GM10266 (cell line): ENCODE measurements around the gene CLSTN2.

Experiments
- DNase-seq: peaks from one replicate; pipeline ENCODE4 v3.0.0; 2012; ENCODE audit errors: extremely low spot score
- TF ChIP-seq, protein P1 (sequence below): IDR thresholded peaks from 2 replicates; pipeline ENCODE4 v1.5.1; 2012; ENCODE audit warnings: mild to moderate bottlenecking, low read depth; ENCODE audit not compliant: control insufficient read depth, insufficient read depth; ENCODE audit errors: missing control alignments

Gene CLSTN2

DNA sequence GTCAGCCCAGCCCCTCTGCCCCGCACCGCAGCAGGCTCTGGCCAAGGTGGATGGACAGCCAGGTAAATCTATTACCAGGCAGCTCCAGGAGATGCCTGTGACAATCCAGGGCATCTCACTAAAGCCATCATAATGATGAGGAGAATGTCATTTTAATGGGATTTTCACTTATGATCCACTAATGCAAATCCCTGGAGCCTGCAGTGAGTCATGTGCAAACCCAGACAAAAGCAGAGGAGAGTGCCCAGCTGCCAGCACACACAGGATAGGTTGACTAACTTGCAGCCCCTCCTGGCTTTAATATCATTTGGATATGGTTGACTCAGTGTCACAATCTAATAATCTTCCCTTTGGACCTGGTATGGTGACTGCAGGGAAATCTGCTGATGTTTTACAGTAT is 536.0 kb downstream of the CLSTN2 start:
- TF ChIP-seq, protein P1, sequence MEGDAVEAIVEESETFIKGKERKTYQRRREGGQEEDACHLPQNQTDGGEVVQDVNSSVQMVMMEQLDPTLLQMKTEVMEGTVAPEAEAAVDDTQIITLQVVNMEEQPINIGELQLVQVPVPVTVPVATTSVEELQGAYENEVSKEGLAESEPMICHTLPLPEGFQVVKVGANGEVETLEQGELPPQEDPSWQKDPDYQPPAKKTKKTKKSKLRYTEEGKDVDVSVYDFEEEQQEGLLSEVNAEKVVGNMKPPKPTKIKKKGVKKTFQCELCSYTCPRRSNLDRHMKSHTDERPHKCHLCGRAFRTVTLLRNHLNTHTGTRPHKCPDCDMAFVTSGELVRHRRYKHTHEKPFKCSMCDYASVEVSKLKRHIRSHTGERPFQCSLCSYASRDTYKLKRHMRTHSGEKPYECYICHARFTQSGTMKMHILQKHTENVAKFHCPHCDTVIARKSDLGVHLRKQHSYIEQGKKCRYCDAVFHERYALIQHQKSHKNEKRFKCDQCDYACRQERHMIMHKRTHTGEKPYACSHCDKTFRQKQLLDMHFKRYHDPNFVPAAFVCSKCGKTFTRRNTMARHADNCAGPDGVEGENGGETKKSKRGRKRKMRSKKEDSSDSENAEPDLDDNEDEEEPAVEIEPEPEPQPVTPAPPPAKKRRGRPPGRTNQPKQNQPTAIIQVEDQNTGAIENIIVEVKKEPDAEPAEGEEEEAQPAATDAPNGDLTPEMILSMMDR = no peak
- DNase-seq = no peak

DNA sequence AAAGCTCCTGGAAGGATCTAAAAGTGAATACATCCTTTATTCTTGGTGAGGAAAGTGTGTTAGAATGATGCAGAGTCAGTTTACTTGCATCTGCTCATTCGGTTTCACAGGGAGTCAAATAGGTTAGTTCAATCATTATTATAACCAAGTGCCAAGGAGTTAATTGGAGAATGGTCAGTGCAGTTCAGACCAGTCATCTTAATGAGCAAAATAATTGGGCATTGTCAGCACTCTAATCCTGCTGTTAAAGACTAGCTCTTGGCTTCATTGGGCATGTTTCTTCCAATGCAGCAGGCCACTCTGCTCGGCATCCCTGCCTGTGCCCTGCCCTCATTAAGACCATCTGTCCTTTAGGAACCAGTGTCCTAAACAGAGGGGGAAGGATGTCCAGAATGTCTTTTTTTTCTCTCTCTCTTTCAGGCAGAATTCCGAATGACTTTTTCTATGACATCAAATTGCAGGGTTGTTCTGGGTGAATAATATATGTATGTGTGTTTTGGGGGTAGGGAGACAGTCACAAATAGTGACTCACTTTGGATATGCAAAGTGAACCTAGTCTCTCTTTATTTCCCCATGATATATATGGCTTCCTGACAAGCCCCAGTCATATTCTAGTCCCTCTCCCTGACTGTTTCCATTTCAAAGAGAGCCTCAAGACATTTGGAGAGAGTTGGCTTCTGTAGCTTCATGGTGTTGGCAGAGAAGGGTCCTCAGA is 537.5 kb downstream of the CLSTN2 start:
- TF ChIP-seq, protein P1 = no peak
- no peak for DNase-seq

DNA sequence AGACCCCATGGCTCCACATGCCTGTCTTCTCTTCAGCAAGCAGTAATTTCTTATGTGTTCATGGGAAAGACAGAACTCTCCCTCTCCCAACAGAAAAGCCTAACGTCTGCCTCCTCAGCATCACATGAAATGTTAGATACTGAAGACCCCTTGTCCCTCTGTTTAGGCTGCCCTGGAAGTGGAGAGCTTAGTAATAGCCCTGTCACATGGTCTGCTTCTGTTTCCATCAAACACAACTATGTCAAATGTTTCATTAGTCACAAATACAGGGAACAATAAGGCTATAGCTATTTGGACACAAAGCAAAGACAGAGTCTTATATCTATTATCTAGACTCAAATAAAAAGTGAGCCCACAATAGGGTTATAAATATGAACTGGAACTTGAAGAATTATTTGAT is 552.6 kb downstream of the CLSTN2 start:
- TF ChIP-seq, protein P1 = no peak
- no peak for DNase-seq

DNA sequence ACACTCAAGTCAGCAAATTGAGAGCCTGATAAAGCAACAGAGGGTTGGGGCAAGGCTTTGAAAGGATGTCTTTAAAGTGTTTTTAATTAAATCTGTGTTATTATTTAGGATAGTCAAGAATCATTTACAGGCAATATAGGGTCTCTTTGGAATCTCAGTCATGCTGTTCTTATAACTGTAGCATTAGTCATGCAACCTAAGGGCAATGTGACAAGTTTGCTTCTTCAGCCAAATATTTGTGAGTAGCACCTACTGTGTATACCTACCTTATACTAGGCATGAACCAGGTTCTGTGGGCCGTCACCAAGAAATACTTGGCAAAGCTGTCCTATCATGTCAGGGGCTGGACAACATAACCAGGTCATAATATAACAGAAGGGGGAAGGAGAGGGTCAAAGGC is 558.3 kb downstream of the CLSTN2 start:
- no peak for DNase-seq
- TF ChIP-seq, protein P1 = no peak

DNA sequence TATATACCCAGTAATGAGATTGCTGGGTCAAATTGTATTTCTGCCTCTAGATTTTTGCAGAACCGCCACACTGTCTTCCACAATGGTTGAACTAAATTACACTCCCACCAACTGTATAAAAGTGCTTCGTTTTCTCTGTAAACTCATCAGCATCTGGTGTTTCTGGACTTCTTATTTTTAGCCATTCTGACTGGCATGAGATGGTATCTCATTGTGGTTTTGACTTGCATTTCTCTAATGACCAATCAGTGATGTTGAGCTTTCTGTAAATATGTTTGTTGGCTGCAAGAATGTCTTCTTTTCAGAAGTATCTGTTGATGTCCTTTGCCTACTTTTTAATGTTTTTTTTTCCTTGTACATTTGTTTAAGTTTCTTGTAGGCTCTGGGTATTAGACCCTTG is 560.0 kb downstream of the CLSTN2 start:
- no peak for DNase-seq
- TF ChIP-seq, protein P1 = no peak

DNA sequence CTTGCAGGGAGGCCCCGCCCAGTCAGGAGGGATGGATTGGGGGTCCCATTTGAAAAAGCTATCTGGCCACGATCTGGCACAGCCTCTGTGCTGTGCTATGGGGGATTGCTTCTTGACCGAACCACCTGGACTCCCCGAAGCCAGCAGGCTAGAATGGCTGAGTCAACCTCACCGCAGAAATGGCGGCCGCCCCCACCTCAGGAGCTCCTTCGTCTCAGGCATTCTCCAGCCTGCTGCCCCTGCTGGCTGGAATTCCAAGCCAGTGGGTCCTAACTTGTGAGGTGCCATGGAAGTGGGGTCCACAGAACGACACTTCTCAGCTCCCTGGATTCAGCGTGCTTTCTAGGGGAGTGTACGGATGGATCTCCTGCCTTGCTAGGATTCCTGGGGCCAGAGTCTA is 562.3 kb downstream of the CLSTN2 start:
- no peak for DNase-seq
- TF ChIP-seq, protein P1 = no peak

DNA sequence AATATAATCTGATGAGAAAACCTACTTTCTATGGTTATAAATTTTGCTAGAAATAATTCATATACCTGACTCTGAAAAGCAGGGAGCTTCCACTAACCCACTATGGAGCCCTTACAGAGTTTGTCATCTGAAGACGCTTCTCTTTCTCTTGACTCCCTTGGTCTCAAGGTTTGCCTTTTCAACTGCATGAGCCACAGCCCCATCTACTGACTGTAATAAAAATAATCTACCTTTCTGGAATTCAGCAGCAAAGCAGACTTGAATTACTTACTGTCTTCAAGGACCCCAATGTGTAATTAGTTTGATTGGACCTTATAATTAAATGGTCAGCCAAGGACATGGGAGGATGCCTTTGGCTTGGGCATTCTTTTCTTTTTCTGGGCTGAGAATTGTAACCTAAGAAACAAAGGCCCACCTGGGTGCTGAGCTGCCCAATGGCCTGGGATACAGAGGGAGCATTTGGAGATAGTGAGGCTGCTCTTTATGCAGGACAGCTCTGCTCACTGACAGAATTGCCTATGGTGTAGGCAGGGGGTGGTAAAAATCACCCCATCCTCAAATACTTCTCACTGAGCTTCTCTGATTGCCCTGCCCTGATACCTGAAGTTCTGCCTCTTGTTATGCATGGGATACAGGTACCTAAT is 564.3 kb downstream of the CLSTN2 start:
- TF ChIP-seq, protein P1 = no peak
- DNase-seq = no peak
